ENCODE results near the gene PRRX2.

Gene PRRX2

GRCh38 chr9:129637102-129637501 lies 28.3 kb upstream of the PRRX2 start:
- no peak for DNase-seq

GRCh38 chr9:129637673-129638439 lies 27.6 kb upstream of the PRRX2 start:
- DNase-seq = no peak

- no peak for DNase-seq
Measured at GRCh38 chr9:129639034-129639630, 26.3 kb upstream of the PRRX2 start.

GRCh38 chr9:129639756-129640085 lies 25.7 kb upstream of the PRRX2 start:
- DNase-seq = no peak

- no peak for DNase-seq
Measured at GRCh38 chr9:129640086-129640870, 25.2 kb upstream of the PRRX2 start.

GRCh38 chr9:129640871-129641749 lies 24.3 kb upstream of the PRRX2 start:
- DNase-seq = no peak

- peak; percentile 100 for DNase-seq
Measured at GRCh38 chr9:129641750-129642585, 23.5 kb upstream of the PRRX2 start, which contains the start of gene ASB6. TSS of gene ASB6 (minus strand) at chr9:129642151. CDS start at chr9:129641999, 152 bp downstream.

GRCh38 chr9:129643706-129644105 lies 21.7 kb upstream of the PRRX2 start:
- DNase-seq = no peak

- no peak for DNase-seq
Measured at GRCh38 chr9:129644365-129644764, 21.1 kb upstream of the PRRX2 start.

GRCh38 chr9:129644902-129645301 lies 20.5 kb upstream of the PRRX2 start:
- DNase-seq = no peak

- DNase-seq = no peak
Measured at GRCh38 chr9:129646252-129646651, 19.2 kb upstream of the PRRX2 start.

- no peak for DNase-seq
Measured at GRCh38 chr9:129646654-129647053, 18.8 kb upstream of the PRRX2 start.

- no peak for DNase-seq
Measured at GRCh38 chr9:129647635-129648034, 17.8 kb upstream of the PRRX2 start.

GRCh38 chr9:129648092-129648763 lies 17.2 kb upstream of the PRRX2 start:
- DNase-seq = no peak

- DNase-seq = no peak
Measured at GRCh38 chr9:129648764-129649115, 16.7 kb upstream of the PRRX2 start.

- DNase-seq = no peak
Measured at GRCh38 chr9:129649726-129650679, 15.4 kb upstream of the PRRX2 start.

- DNase-seq = no peak
Measured at GRCh38 chr9:129650680-129651235, 14.7 kb upstream of the PRRX2 start.

- DNase-seq = no peak
Measured at GRCh38 chr9:129653823-129654553, 11.5 kb upstream of the PRRX2 start.

GRCh38 chr9:129654554-129655040 lies 10.8 kb upstream of the PRRX2 start:
- DNase-seq = no peak

Data from activated CD8-positive, alpha-beta memory T cell treated with anti-CD3 and anti-CD28 coated beads for 24 hours (primary cell).